GM18873 (cell line): ENCODE results near the gene HCN1.
"Not testable (repeated sequence)": the region's sequence is repeated elsewhere in the genome, so short reads cannot be mapped to it uniquely, and the experiment has no call there.

ENCODE experiments used
- ATAC-seq: cut with Tn5 transposase; IDR thresholded peaks from one replicate; pipeline ENCODE4 v1.9.1; 2021; ENCODE audit warnings: mild to moderate bottlenecking, moderate library complexity, moderate number of reproducible peaks; ENCODE audit not compliant: unreplicated experiment, low FRiP score

HCN1 gene

DNA sequence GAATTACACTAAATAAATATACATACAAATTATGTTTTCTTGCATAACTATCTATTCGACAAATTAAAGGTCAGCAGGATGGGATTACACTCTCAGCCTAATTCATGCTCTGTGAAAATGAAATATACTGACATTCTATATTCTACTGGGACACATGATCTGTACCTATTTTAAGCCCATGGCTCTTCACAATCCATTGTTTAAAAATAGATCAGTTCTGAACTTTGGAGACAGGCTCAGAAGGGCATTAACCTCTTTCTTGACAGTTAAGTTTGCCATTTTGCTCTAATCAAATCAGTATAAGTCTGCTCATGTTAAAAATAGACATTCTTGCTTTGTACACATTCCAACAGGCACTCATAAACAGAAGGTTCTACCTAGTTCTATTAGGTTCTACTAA, 361.2 kb downstream of the HCN1 start:
- ATAC-seq = no peak

GRCh38 chr5:45312627-45313026, 383.6 kb downstream of the HCN1 start:
- not testable (repeated sequence) for ATAC-seq

DNA sequence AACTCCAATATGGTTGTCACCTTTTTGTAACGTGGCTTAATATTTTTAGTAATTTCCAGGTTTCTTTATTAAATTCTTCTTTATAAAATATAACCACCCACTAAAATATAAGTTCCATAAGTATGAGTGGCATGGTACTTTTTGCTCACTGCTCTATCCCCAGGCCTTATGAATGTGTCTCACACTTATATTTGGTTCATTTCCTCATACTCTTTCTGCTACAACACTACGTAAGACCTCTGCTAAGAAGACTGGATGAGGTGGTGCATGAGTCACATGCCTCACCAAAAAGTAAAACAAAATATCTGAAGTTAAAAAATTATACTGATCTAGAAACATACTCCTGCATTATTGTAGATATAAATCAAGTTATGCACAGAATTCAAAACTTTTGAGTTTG, 400.9 kb downstream of the HCN1 start:
- no peak for ATAC-seq

- ATAC-seq = no peak
Measured at GRCh38 chr5:45288746-45289145, 407.4 kb downstream of the HCN1 start.

DNA sequence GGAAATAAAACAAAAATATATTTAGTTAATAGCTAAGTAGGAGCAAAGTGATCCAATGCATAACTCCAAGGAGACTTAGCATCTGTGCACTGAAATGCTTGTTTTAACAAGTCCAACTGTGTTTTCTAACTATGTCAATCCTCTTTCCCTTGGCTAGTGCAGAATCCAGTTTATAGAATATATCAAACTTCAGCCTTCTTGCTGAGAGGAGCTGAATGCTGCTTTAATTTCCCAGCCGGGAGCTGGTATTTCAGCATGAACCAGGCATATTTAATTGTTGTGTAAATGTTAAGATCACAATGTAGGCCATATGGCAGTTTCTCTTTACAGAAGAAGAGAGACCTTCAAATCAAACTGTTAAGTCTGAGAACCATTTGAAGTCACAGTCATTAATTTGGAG, 411.7 kb downstream of the HCN1 start:
- ATAC-seq = no peak

- ATAC-seq = no peak
Measured at GRCh38 chr5:45281081-45281480, 415.1 kb downstream of the HCN1 start.

DNA sequence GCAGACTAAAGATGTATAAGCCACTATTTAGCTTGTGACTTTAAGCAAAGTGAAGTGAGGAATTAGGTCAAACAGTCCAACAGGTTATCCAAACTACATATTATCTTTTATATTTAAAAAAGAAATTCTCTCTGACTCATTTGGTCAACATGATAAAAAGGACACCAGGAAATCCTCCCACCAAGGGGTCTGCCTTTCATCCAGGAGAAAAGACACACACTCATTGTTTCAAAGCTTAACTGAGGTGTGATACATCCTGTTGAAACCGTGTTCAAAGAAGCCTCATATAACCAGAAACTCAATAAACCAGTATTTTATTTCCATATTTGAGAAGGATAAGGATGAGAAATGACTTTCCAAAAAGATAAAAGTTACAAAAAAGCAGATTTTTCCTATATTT, 417.1 kb downstream of the HCN1 start:
- no peak for ATAC-seq

DNA sequence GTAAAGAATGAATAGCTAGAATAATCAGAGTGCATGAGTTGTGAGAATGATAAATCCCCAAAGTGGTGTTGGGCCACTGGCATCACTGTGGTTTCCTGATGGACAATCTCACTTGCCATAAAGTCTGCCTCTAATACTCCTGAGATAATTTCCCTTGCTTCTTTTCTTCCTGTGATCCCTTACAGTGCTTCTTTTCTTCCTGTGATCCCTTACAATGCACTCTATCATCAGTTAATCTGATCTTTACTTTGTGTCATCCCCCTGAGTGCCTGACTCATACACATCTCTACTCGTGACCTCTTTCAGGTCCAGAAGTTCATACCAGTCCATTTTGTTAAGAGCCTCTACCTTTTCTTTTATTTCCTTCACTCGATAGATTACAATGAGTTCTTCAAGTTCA, 418.3 kb downstream of the HCN1 start:
- no peak for ATAC-seq

DNA sequence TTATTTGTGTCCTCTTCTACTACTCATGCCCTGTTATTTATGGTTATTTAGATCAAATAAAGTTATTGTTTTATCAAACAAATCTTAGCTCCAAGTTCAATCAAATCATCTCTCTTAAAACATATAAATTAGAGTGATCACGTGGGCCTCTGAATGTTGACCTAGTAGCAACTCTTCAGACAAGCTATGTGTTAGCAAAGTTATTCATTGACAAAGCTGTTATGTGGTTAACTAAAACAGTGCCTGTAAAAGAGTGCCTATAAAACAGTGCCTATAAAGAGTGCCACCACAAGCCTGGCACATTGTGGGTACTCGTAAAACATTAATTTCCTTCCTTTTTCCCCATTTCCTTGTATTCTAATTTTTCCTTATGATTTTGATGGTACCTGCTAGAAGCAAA, 421.9 kb downstream of the HCN1 start:
- no peak for ATAC-seq

GRCh38 chr5:45271626-45272025, 424.6 kb downstream of the HCN1 start:
- no peak for ATAC-seq

- ATAC-seq = no peak
Measured at GRCh38 chr5:45264447-45264846, 431.7 kb downstream of the HCN1 start.

DNA sequence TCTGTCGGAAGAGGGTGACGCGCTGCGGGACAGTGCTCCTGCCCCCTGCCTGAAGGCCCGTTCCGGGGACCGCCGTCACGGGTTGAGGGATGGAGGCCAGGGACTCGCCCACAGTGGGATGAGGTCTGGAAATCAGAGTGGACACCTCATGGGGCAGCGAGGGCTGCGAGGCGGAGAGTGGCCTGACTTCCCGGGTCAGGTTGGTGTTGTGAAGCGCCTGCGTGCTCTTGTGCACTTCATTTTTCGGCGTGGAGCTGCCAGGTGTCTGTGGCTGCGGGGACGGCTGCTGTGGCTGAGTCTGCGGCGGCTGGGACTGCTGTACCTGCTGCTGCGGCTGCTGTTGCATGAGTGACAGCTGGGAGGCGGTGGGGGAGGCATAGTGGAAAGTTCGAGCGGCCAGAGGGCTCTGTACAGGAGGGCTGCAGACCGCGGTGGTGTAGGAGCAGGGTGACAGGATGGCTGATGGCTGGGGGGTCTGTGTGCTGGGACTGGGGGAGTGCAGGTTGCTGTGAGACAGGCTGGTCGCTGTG, 434.1 kb downstream of the HCN1 start:
- no peak for ATAC-seq

- ATAC-seq = no peak
Measured at GRCh38 chr5:45261125-45261524, 435.1 kb downstream of the HCN1 start.

- ATAC-seq = no peak
Measured at GRCh38 chr5:45260292-45260691, 435.9 kb downstream of the HCN1 start.

DNA sequence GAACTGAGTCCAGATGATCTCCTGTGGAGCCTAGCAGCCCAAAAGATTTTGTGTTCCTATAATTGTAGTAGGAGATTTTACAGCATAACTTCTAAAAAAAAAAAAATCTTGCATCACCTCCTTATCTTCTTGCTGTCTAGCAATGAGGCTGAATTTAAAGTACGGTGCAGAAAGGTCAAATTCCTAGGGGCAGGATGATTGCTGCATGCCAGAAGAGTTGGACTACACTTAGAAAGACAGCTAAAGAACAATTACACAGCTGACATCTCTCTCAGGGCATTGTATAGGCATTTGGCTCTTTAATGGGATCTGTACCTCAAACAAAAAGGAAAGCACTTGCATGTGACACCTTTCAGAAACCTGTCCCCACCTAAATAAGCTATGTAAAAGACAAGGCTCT, 443.2 kb downstream of the HCN1 start:
- ATAC-seq = no peak

DNA sequence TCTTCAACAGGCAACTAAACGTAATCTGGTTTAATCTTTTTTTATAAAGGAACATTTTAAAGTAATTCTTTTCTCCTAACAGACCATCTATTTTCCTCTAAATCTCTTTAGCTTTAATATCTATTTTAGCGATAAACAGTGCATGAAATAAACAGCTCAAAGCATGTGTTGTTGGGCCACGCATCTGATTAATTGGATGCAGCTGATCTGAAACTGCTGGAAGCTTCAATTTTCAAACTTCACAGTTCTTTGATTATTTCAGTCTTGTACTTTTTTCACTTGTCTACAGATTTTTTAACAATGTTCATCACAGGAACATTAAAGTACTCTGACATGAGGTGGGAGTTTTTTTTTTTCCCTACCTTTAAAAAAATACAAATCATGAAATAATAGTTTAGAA, 443.6 kb downstream of the HCN1 start:
- ATAC-seq = no peak

GRCh38 chr5:45225571-45226031, 470.6 kb downstream of the HCN1 start:
- ATAC-seq = no peak

GRCh38 chr5:45205403-45205961, 490.7 kb downstream of the HCN1 start:
- ATAC-seq = no peak
